C4-2B (cell line): ENCODE measurements around the gene GLT1D1.

Source experiments
- H3K27ac ChIP-seq: fragments of 450-650 bp; 2 replicates; pipeline ENCODE4 v1.5.1; 2017
- CTCF ChIP-seq: fragments of 450-650 bp; conservative IDR thresholded peaks from 2 replicates; pipeline ENCODE4 v1.5.1; 2017; ENCODE audit warnings: mild to moderate bottlenecking
- ZFX ChIP-seq: fragments of 450-650 bp; IDR thresholded peaks from 2 replicates; pipeline ENCODE4 v1.6.1; 2017

Gene GLT1D1

GRCh38 chr12:128959901-128960300 lies 106.6 kb downstream of the GLT1D1 start:
- TF ChIP-seq ZFX (no peak), CTCF (no peak)
- H3K27ac ChIP-seq, result no peak overlapping the region

- H3K27ac ChIP-seq, result no peak overlapping the region
- TF ChIP-seq CTCF (no peak), ZFX (no peak)
Observed at GRCh38 chr12:128961308-128961902, 108.1 kb downstream of the GLT1D1 start.

- H3K27ac ChIP-seq, result no peak overlapping the region
- TF ChIP-seq CTCF (no peak), ZFX (no peak)
Observed at GRCh38 chr12:128961957-128962356, 108.7 kb downstream of the GLT1D1 start.

- no peak for TF ChIP-seq ZFX
- no peak overlapping the region for H3K27ac ChIP-seq
Observed at GRCh38 chr12:128966203-128966810, 113.0 kb downstream of the GLT1D1 start.

GRCh38 chr12:128968668-128969067 lies 115.4 kb downstream of the GLT1D1 start:
- H3K27ac ChIP-seq, result no peak overlapping the region
- TF ChIP-seq ZFX, result no peak
- no peak for TF ChIP-seq CTCF

- no peak overlapping the region for H3K27ac ChIP-seq
- TF ChIP-seq CTCF (peak; percentile 61), ZFX (no peak)
Observed at GRCh38 chr12:128969480-128970055, 116.3 kb downstream of the GLT1D1 start.

- TF ChIP-seq CTCF, result no peak
- no peak for TF ChIP-seq ZFX
Observed at GRCh38 chr12:128970110-128970509, 116.8 kb downstream of the GLT1D1 start.

More at GRCh38 chr12:128970110-128970509, 116.8 kb downstream of the GLT1D1 start:
- no peak overlapping the region for H3K27ac ChIP-seq
